ENCODE results near the gene ATP13A4.

ATP13A4 gene

DNA sequence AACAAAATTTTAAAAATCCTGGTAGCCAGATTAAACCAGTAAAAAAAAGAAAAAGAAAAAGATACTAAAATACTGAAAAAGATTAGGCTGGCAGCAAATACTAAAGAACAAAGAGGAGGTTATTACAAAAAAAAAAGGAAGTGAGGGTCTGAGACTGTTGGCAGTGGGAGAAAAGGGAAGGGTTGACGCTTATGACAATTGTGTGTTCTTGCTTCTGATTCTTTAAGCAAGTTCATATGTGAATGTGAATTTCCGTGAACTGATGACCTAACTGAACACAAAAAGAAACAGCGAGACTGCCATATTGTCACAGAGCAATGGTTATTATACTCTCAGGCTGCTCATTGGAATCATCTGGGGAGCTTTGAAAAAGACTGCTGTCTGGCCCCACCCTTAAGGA, 56.5 kb downstream of the ATP13A4 start:
- no peak for DNase-seq (ENCODE audit: low read depth in 2 of 2, low spot score in 1 of 2)

GRCh38 chr3:193496658-193497057, 58.0 kb downstream of the ATP13A4 start:
- no peak for DNase-seq (ENCODE audit: low read depth in 2 of 2, low spot score in 1 of 2)

DNA sequence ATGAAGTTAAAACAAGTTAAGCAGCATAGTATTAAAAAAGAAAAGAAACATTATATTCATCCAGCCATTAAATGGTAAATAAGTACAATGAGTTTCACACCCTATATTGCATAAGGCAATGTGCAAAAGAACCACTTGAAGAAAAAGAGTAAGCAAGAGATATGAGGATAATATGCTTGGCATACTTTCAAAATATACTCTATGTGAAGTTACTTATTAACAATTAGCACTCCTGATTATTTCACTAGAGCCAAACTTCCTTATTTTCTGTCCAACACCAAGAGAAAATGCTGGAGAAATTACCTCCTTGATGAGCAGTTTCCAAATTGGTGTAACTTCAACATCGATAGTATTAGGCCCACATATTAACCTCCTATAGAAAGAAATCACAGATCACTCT, 63.7 kb downstream of the ATP13A4 start:
- DNase-seq (ENCODE audit: low read depth in 2 of 2, low spot score in 1 of 2) = no peak

DNA sequence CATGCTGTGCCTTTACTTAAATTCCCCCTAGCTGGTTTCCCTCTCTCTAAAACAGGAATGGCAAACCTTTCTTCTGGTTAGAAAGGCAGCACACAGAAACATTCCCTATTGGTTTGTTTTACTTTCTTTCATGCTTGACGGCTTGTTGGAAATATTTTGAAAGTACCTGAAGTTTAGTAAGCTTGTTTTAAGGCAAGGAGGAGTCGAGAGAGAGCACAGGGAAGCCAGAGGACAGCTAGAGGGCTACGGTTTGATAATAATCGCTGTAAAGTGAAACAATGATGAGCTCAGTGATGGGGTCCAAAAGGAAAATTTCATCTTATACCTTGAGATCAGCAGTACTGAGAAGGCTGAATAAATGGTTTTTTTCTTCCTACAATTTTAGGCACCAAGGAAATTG, 64.1 kb downstream of the ATP13A4 start:
- no peak for DNase-seq (ENCODE audit: low read depth in 2 of 2, low spot score in 1 of 2)

DNA sequence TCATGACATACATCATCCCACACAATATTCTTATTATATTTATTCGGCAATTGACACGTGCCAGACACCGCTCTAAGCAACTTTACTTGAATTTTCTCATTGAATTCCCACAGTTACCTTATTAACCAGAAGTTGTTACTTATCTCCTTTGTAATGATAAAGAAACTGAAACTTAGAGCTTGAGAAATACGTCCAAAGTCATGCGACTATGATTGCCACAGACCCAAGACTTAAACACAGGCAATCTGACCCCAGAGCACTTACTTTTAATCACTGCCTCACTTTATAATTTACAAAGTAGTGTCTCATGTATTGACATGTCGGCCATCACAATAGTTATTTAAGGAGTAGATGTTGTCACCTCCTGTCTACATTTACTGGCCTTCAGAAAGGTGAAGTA, 64.7 kb downstream of the ATP13A4 start:
- no peak for DNase-seq (ENCODE audit: low read depth in 2 of 2, low spot score in 1 of 2)

DNA sequence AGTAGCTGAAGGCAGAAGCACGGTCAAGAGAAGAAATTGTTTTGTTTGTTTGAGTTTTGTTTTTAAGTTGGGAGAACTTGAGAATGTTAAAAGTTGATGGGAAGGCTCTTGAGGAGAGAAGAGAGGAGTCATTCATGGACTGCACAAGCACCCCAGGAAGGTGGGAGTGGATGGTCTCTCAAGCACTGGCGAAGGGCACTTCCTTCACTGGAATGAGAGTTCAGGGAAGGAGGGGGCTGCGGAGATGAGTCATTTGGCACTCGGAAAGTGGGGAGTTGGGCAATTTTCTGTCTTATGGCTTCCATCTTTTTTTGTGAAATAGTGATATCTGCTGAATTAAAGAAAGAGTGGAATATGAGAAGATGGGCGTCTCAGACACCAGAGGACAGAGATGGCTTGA, 66.0 kb downstream of the ATP13A4 start:
- no peak for DNase-seq (ENCODE audit: low read depth in 2 of 2, low spot score in 1 of 2)

- no peak for DNase-seq (ENCODE audit: low read depth in 2 of 2, low spot score in 1 of 2)
Measured at GRCh38 chr3:193483988-193484539, 70.6 kb downstream of the ATP13A4 start.

- no peak for DNase-seq (ENCODE audit: low read depth in 2 of 2, low spot score in 1 of 2)
Measured at GRCh38 chr3:193481436-193481835, 73.3 kb downstream of the ATP13A4 start.

DNA sequence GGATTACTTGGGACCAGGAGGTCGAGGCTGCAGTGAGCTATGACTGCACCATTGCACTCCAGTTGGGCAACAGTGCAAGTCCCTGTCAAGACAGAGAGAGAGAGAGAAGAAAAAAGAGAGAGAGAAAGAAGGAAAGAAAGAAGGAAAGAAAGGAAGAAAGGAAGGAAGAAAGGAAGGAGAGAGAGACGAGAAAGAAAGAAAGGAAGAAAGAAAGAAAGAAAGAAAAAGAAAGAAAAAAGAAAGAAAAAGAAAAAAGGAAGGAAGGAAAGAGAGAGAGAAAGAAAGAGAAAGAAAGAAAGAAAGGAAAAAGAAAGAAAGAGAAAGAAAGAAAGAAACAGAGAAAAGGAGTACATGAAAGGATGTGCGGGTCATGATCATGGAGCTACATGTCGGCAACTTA, 80.2 kb downstream of the ATP13A4 start:
- no peak for DNase-seq (ENCODE audit: low read depth in 2 of 2, low spot score in 1 of 2)

DNA sequence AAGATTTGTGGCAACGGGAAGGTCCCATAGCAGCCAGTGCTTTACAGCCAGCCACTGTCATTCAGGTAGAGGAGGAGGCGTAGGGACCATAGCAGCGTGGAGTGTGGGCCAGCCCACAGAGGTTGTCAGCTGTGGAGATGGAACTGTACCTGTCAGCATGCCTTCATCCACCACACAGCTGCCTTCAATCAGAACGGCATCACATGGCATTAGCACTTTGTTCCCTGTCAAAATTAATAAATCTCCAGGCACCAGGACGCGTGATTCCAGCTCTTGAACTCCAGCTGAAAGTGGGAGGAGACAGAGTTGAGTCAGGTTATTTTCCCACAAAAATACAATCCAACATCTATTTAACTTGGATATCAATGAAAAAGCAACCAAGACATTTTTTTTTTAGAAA, 84.0 kb downstream of the ATP13A4 start:
- no peak for DNase-seq (ENCODE audit: low read depth in 2 of 2, low spot score in 1 of 2)

DNA sequence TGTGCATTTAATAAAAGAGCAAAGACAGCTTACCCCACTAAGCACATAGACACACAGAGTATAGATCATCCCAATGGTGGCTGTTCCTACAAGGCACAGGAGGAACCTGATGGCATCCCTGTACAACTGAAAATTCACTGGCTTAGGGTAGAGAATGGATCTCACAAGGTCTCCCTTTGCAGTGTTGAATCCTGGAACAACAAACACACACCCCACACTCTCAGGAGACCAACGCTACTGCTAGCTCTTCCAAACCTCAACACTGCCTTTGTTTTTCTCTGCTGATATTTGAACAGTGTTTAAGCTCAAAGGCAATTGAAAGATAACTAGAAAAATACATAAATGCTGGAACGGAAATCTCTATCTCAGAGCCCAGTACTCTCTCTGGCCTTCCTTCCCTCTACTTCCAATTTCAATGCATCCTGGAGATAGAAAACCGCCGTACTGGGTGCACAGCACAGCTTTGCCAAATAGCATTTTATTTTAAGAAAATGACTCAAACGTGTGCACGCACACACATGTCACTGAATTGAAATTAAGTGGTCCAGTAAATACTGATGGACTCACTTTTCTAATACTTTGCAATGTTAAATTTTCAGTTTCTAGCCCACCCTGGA, 88.6 kb downstream of the ATP13A4 start:
- no peak for DNase-seq (ENCODE audit: low read depth in 2 of 2, low spot score in 1 of 2)

DNA sequence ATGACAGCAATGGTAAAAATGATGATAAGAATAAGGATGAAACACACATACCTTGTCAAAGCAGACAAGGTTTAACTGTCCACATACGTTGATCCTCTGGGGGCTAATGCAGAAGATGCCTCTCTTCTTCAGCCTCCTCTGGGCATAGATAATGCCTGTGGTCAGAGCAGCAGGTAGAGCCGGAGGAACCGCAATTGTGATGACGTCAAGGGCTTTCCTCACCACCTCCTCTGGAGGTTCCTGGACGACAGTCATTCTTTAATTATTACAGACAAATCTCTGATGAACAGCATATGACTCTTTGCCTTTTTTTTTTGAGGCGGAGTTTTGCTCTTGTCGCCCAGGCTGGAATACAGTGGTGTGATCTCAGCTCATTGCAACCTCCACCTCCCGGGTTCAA, 89.8 kb downstream of the ATP13A4 start:
- DNase-seq (ENCODE audit: low read depth in 2 of 2, low spot score in 1 of 2) = no peak

DNA sequence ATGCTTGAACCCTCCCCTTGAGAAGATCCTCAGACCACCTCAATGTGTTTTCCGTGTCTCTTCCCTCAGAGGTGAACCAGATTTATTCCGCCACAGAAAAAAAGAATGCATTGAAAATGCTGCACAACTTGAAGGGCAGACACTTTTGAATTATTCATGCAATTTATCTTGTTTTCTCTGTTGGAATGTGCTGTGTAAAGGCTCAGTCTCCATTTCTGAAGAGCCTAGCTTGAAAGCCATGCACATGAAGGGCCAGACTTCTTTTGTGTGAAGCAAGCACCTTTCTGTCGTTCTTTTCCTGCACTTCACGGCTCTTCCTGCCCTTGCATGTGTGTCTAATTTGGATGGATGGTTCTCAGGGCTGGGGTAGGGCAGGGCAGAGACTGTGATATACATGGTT, 97.2 kb downstream of the ATP13A4 start:
- DNase-seq (ENCODE audit: low read depth in 2 of 2, low spot score in 1 of 2) = no peak

DNA sequence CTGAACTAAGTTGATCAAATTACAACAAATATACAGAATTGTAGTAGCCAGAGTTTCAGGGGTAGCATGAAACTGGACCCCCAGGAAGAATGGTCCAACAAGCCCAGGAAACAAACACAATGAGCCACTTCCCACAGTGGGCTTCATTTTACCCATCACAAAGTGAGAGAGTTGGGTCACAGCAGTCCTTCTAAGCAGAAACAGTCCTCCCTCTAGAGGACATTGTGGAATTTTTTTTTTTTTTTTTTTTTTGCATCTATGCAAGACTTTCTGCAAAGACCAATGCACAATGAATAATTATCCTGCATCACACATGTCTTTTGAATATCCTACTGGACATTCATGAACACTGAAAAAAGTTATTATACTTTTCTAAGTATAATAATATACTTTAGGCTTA, 102.4 kb downstream of the ATP13A4 start:
- no peak for DNase-seq (ENCODE audit: low read depth in 2 of 2, low spot score in 1 of 2)

DNA sequence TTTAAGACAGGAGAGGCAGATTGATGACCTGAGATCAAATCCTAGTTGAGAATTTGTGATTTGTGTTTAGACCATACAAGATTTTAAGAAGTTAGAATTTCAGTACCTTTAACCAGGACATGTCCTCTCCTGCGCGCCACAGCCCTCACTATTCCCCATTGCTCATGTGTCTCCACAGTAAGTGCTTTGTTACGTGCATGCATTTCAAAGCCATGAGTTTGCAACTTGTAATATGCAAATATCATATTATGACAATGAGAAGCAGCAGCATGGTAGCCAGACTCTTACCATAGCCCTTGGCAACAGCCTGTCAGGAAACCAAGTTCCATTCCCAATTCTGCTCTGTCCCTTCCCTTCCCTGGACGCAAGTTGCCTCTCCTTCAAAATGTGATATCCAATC, 102.8 kb downstream of the ATP13A4 start:
- DNase-seq (ENCODE audit: low read depth in 2 of 2, low spot score in 1 of 2) = no peak

GRCh38 chr3:193446965-193447602, 107.6 kb downstream of the ATP13A4 start:
- no peak for DNase-seq (ENCODE audit: low read depth in 2 of 2, low spot score in 1 of 2)

- DNase-seq (ENCODE audit: low read depth in 2 of 2, low spot score in 1 of 2) = no peak
Measured at GRCh38 chr3:193439423-193439822, 115.3 kb downstream of the ATP13A4 start.

DNA sequence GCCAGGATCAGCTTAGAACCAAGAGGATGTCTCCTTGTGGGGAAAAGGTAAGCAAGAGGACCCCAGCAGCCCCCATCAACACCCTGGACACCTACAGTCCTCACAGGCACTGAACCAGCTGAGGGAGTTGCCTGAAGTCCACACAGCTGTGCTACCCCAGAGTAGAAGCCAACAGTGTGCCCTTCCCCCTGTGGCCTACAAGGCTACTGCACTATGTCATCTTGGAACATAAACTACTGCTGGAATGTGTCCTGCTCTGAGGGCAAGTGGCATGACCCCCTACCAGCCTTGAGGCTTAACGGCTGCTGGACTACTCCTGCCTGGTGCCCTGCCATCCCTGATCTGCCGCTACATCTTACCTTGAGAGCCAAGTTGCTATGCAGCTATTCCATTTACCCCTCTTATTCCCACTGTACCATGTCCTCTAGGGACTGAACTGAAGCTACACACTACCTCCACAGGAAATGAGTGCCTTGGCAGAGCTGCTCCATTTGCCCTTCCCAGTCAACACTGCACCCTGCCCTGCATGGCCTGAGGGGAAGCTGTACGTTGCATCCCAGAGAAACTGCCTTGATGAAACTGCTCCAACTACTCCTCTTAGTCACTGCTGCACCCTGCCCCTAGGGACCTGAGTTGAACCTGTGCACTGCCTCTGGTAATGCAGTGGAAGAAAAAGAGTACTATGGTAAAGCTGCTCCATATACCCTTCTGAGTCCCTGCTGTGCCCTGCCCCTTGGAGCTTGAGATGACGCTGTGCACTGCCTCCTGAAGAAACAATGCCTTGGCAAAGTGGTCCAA, 135.9 kb downstream of the ATP13A4 start:
- no peak for DNase-seq (ENCODE audit: low read depth in 2 of 2, low spot score in 1 of 2)

DNA sequence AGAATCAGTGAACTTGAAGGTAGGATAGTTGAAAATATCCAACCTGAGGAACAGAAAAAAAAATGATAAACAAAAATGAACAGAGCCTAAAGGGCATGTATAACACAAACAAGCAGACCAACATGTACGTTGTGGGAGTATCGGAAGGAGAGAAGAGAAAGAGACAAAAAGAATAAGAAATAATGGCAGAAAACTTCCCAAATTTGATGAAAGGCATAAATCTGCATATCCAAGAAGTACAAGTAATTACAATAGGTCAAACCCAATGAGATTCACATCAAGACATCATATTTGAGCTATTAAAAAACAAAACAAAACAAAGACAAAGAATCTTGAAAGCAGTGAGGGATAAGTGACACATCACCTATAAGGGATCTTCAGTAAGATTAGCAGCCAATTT, 138.1 kb downstream of the ATP13A4 start:
- DNase-seq (ENCODE audit: low read depth in 2 of 2, low spot score in 1 of 2) = no peak

- no peak for DNase-seq (ENCODE audit: low read depth in 2 of 2, low spot score in 1 of 2)
Measured at GRCh38 chr3:193407688-193408087, 147.0 kb downstream of the ATP13A4 start.

DNA sequence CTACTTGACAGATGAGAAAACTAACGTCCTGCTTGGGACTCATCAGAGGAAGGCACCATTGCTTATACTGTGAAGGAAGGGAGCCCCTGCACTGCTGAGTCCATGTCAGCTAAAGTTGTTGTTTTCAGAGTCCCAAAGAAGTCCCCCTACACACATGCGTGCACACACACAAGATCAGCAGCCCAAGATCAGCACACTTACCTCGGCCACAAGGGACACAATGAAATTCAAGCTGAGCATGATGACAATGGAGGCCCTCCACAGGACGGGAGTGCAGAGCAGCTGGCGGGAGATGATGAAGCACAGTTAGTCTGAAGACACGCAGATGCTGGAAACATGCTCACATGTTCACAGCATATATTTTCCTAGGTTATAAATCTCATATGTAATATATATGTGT, 147.6 kb downstream of the ATP13A4 start:
- no peak for DNase-seq (ENCODE audit: low read depth in 2 of 2, low spot score in 1 of 2)

- no peak for DNase-seq (ENCODE audit: low read depth in 2 of 2, low spot score in 1 of 2)
Measured at GRCh38 chr3:193403307-193403706, 151.4 kb downstream of the ATP13A4 start.

Measured in stimulated activated CD8-positive, alpha-beta memory T cell treated with anti-CD3 and anti-CD28 coated beads, Interleukin-4, amount 100 ng/mL, for 1 hour (primary cell).